ENCODE results near the gene VMP1. TPM values are rescaled to one million over a fixed set of nuclear protein-coding genes. Genes with fewer than 3 reads are reported as not detected.

The VMP1 gene
- total RNA-seq, 1 experiment from 2014 or later, result 83.1 TPM

GRCh38 chr17:59825533-59826322 is 118.3 kb downstream of the VMP1 start:
- no peak overlapping the region for H4K8ac ChIP-seq (replicated peaks; ENCODE audit: insufficient read length, low read depth, low read length)
- no peaks in the 10 kb centered on the region for H3K79me1 ChIP-seq (ENCODE audit: insufficient read depth, low read depth, low read length, poor library complexity, severe bottlenecking)
- H3K27ac ChIP-seq (ENCODE audit: insufficient read length, low read depth, low read length), result peak overlapping the region; percentile 6
- no peak overlapping the region for H2BK5ac ChIP-seq (ENCODE audit: insufficient read length, low read length)
- H4K20me1 ChIP-seq (ENCODE audit: control insufficient read depth, insufficient read depth, insufficient read length), result no peaks in the 10 kb centered on the region
- H3K9ac ChIP-seq (ENCODE audit: extremely low read depth, insufficient read length, low read length), result no peak overlapping the region
- H3K4ac ChIP-seq (ENCODE audit: low read depth, low read length), result no peak overlapping the region
- H3K14ac ChIP-seq (ENCODE audit: insufficient read depth, low read length), result no peak overlapping the region
- H3K9me3 ChIP-seq (ENCODE audit: control insufficient read depth, low read depth, low read length), result no peaks in the 10 kb centered on the region
- H3K18ac ChIP-seq (ENCODE audit: insufficient read length, low read depth, low read length), result no peak overlapping the region
- no peak overlapping the region for H2AFZ ChIP-seq (ENCODE audit: low read length)
- Mint-ChIP-seq H3K27me3 (ENCODE audit: low read depth) (no peaks in the 10 kb centered on the region), H3K36me3 (ENCODE audit: insufficient read depth in 1 of 3, low read depth in 3 of 3) (peaks cover 0 to 7% (median 2%) of the 10 kb centered on the region in 3 experiments; a peak in 2 of 7 replicates), H3K27ac (peak overlapping the region in 2 of 3 experiments; percentile 52 to 65; a peak in 4 of 7 replicates), H3K9me3 (no peaks in the 10 kb centered on the region), H3K4me3 (no peak overlapping the region; a peak in 1 of 5 replicates), H3K4me1 (peaks cover 34 to 35% of the 10 kb centered on the region in 2 experiments)
- H4K91ac ChIP-seq (ENCODE audit: insufficient read length, low read depth, low read length), result no peak overlapping the region
- no peaks in the 10 kb centered on the region for H3K27me3 ChIP-seq (ENCODE audit: insufficient read depth, low read length)
- DNase-seq, result no peak
- H3K4me2 ChIP-seq (ENCODE audit: insufficient read depth, insufficient read length, low read length), result no peak overlapping the region
- H4K5ac ChIP-seq (ENCODE audit: insufficient read length, low read depth, low read length), result no peak overlapping the region
- H3K56ac ChIP-seq (ENCODE audit: insufficient read length, low read depth, low read length), result no peak overlapping the region
- H2BK20ac ChIP-seq (ENCODE audit: low read depth, low read length, poor library complexity, severe bottlenecking), result no peak overlapping the region
- H2BK12ac ChIP-seq (ENCODE audit: insufficient read length, low read depth, low read length), result no peak overlapping the region
- H3K23me2 ChIP-seq (ENCODE audit: insufficient read length, low read depth, low read length, poor library complexity, severe bottlenecking), result no peaks in the 10 kb centered on the region
- no peak overlapping the region for H3K23ac ChIP-seq (ENCODE audit: insufficient read length, low read depth, low read length)
- H3K4me1 ChIP-seq (ENCODE audit: insufficient read depth, low read length), result peaks cover 12% of the 10 kb centered on the region
- no CpG with 5 or more reads among the region's 5 CpGs for WGBS (ENCODE audit: extremely low coverage, insufficient read length, low lambda C conversion rate)
- H2BK15ac ChIP-seq (ENCODE audit: low read depth, low read length), result no peak overlapping the region
- H2AK5ac ChIP-seq (ENCODE audit: insufficient read length, low read length), result no peak overlapping the region
- no peaks in the 10 kb centered on the region for H3K79me2 ChIP-seq (ENCODE audit: insufficient read depth, low read length)
- no peak overlapping the region for H3T11ph ChIP-seq (ENCODE audit: low read length)
- H2BK120ac ChIP-seq (ENCODE audit: low read depth, low read length, poor library complexity, severe bottlenecking), result no peak overlapping the region
- TF ChIP-seq CTCF (conservative IDR thresholded peaks at IDR 0.05), result no peak

All from H9 (cell line).